Skeletal muscle satellite cell (primary cell): Measurements from ENCODE around the gene PRKD1. TPM values are rescaled to one million over a fixed set of nuclear protein-coding genes. Genes with fewer than 3 reads are reported as not detected.

ENCODE experiments used
- H3K27me3 ChIP-seq: 2 replicates; pipeline ENCODE4 v1.7.0; 2013; ENCODE audit warnings: low read length; ENCODE audit not compliant: control insufficient read depth, insufficient read depth
- H3K36me3 ChIP-seq: 2 replicates; pipeline ENCODE4 v1.7.0; 2013; ENCODE audit warnings: mild to moderate bottlenecking, control low read depth, low read length; ENCODE audit not compliant: insufficient read depth
- H3K4me1 ChIP-seq: 2 replicates; pipeline ENCODE4 v1.7.0; 2013; ENCODE audit warnings: low read length; ENCODE audit not compliant: control insufficient read depth, insufficient read depth
- H3K4me2 ChIP-seq: 2 replicates; pipeline ENCODE4 v1.7.0; 2013; ENCODE audit warnings: mild to moderate bottlenecking, low read length
- H3K4me3 ChIP-seq: 2 replicates; pipeline ENCODE4 v1.7.0; 2013; ENCODE audit warnings: low read length
- H3K9ac ChIP-seq: 2 replicates; pipeline ENCODE4 v1.7.0; 2013; ENCODE audit warnings: mild to moderate bottlenecking, low read depth, low read length, moderate library complexity
- H3K9me3 ChIP-seq: replicated peaks from 2 replicates; pipeline ENCODE4 v1.7.0; 2013; ENCODE audit warnings: mild to moderate bottlenecking, control low read depth, low read length
- total RNA-seq: library from RNA; depleted of rRNA; stranded (reverse); fragments of >200 nt; gene quantifications from 2 replicates; pipeline ENCODE4 v1.2.3, GENCODE V29; 2012; rRNA removed

The PRKD1 gene
- total RNA-seq = 6.3 and 12.9 TPM in 2 replicates

GRCh38 chr14:29927376-29928116, at the start of gene PRKD1:
Gene PRKD1 (minus strand): TSS chr14:29927847.
- no peaks in the 10 kb centered on the region for H3K27me3 ChIP-seq
- peaks cover 30% of the 10 kb centered on the region for H3K4me1 ChIP-seq
- peak within 1 kb of the TSS; percentile 92 for H3K4me2 ChIP-seq
- no peaks in the 10 kb centered on the region for H3K9me3 ChIP-seq
- H3K36me3 ChIP-seq = no peaks in the 10 kb centered on the region
- peak within 1 kb of the TSS; percentile 89 for H3K4me3 ChIP-seq
- H3K9ac ChIP-seq = peak within 1 kb of the TSS; percentile 86

GRCh38 chr14:29971101-29971500, 43.5 kb upstream of the PRKD1 start:
- H3K4me1 ChIP-seq = no peaks in the 10 kb centered on the region
- H3K9ac ChIP-seq = no peak overlapping the region
- H3K4me3 ChIP-seq = no peak overlapping the region
- no peaks in the 10 kb centered on the region for H3K36me3 ChIP-seq
- no peaks in the 10 kb centered on the region for H3K27me3 ChIP-seq
- H3K4me2 ChIP-seq = no peak overlapping the region
- H3K9me3 ChIP-seq = no peaks in the 10 kb centered on the region

GRCh38 chr14:29955087-29955486, 27.4 kb upstream of the PRKD1 start:
- Histone ChIP-seq H3K36me3 (no peaks in the 10 kb centered on the region), H3K4me1 (no peaks in the 10 kb centered on the region), H3K9ac (no peak overlapping the region), H3K4me3 (no peak overlapping the region), H3K4me2 (no peak overlapping the region), H3K27me3 (no peaks in the 10 kb centered on the region), H3K9me3 (no peaks in the 10 kb centered on the region)

- Histone ChIP-seq H3K36me3 (no peaks in the 10 kb centered on the region), H3K4me2 (no peak overlapping the region), H3K9ac (no peak overlapping the region), H3K4me1 (no peaks in the 10 kb centered on the region), H3K27me3 (no peaks in the 10 kb centered on the region), H3K4me3 (no peak overlapping the region), H3K9me3 (no peaks in the 10 kb centered on the region)
Measured at GRCh38 chr14:29953501-29953900, 25.9 kb upstream of the PRKD1 start.

GRCh38 chr14:29944091-29944490, 16.4 kb upstream of the PRKD1 start:
- no peak overlapping the region for H3K4me2 ChIP-seq
- no peaks in the 10 kb centered on the region for H3K9me3 ChIP-seq
- H3K4me1 ChIP-seq = no peaks in the 10 kb centered on the region
- no peak overlapping the region for H3K4me3 ChIP-seq
- no peaks in the 10 kb centered on the region for H3K36me3 ChIP-seq
- no peak overlapping the region for H3K9ac ChIP-seq
- no peaks in the 10 kb centered on the region for H3K27me3 ChIP-seq

- Histone ChIP-seq H3K4me3 (no peak overlapping the region), H3K4me2 (no peak overlapping the region), H3K27me3 (no peaks in the 10 kb centered on the region), H3K4me1 (peaks cover 4% of the 10 kb centered on the region), H3K9ac (no peak overlapping the region), H3K9me3 (no peaks in the 10 kb centered on the region), H3K36me3 (no peaks in the 10 kb centered on the region)
Measured at GRCh38 chr14:29941401-29941800, 13.8 kb upstream of the PRKD1 start.

- no peak overlapping the region for H3K4me2 ChIP-seq
- no peaks in the 10 kb centered on the region for H3K9me3 ChIP-seq
- H3K36me3 ChIP-seq = no peaks in the 10 kb centered on the region
- H3K9ac ChIP-seq = no peak overlapping the region
- peaks cover 4% of the 10 kb centered on the region for H3K4me1 ChIP-seq
- no peaks in the 10 kb centered on the region for H3K27me3 ChIP-seq
- H3K4me3 ChIP-seq = no peak overlapping the region
Measured at GRCh38 chr14:29940482-29940881, 12.8 kb upstream of the PRKD1 start.

GRCh38 chr14:29937116-29937515, 9.5 kb upstream of the PRKD1 start:
- Histone ChIP-seq H3K4me3 (no peak overlapping the region), H3K9ac (no peak overlapping the region), H3K9me3 (no peaks in the 10 kb centered on the region), H3K4me1 (peaks cover 4% of the 10 kb centered on the region), H3K27me3 (no peaks in the 10 kb centered on the region), H3K36me3 (no peaks in the 10 kb centered on the region), H3K4me2 (no peak overlapping the region)

GRCh38 chr14:29930283-29930682, 2.6 kb upstream of the PRKD1 start:
- peaks cover 17% of the 10 kb centered on the region for H3K4me1 ChIP-seq
- no peaks in the 10 kb centered on the region for H3K36me3 ChIP-seq
- H3K27me3 ChIP-seq = no peaks in the 10 kb centered on the region
- H3K9me3 ChIP-seq = no peaks in the 10 kb centered on the region
- H3K9ac ChIP-seq = no peak overlapping the region
- H3K4me3 ChIP-seq = no peak overlapping the region
- H3K4me2 ChIP-seq = peak overlapping the region; percentile 37

- Histone ChIP-seq H3K4me1 (peaks cover 30% of the 10 kb centered on the region), H3K27me3 (no peaks in the 10 kb centered on the region), H3K4me2 (peak overlapping the region; percentile 79), H3K4me3 (peak overlapping the region; percentile 89), H3K9ac (peak overlapping the region; percentile 86), H3K9me3 (no peaks in the 10 kb centered on the region), H3K36me3 (no peaks in the 10 kb centered on the region)
Measured at GRCh38 chr14:29928117-29928640, 532 bp upstream of the PRKD1 start.

DNA sequence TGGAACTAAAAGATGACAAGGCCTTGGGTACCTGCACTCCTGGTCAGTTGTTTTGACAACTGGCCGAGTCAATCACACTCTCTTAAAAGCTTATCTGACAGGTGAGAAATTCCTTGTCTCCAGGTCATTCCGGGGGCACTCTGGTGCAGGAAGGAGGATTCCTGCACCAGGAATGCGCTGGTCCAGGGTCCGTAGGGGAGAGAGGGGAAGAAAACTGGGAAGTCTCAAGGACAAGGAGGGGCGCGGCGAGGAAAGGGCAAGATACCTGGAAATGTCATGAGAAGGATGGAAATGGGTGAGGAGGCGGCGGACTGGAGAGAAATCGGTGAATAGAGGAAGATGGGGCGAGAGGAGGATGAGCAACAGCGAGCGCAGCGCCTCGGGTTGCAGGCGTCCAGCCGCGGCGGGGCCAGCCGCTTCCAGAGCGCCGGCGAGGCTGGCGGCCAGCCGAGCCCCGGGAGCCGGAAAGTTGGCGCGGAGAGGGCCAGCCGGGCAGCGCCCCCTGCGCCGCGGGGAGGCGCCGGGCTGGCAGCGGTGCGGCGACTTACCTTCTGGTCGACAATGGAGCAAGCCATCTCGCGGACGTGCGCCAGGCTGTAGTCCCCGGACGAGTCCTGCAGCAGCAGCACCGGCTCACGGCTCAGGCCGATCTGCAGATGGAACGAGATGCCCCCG, 809 bp downstream of the PRKD1 start:
- peaks cover 30% of the 10 kb centered on the region for H3K4me1 ChIP-seq
- peak overlapping the region; percentile 92 for H3K4me2 ChIP-seq
- no peaks in the 10 kb centered on the region for H3K36me3 ChIP-seq
- no peaks in the 10 kb centered on the region for H3K9me3 ChIP-seq
- H3K4me3 ChIP-seq = peak overlapping the region; percentile 89
- H3K27me3 ChIP-seq = no peaks in the 10 kb centered on the region
- peak overlapping the region; percentile 86 for H3K9ac ChIP-seq
